SW480 (cell line): ENCODE results near the gene SLC7A6.

Source experiments
- DNase-seq: peaks from one replicate; pipeline ENCODE4 v3.0.0-alpha.2; 2016; ENCODE audit warnings: low spot score

Gene SLC7A6

DNA sequence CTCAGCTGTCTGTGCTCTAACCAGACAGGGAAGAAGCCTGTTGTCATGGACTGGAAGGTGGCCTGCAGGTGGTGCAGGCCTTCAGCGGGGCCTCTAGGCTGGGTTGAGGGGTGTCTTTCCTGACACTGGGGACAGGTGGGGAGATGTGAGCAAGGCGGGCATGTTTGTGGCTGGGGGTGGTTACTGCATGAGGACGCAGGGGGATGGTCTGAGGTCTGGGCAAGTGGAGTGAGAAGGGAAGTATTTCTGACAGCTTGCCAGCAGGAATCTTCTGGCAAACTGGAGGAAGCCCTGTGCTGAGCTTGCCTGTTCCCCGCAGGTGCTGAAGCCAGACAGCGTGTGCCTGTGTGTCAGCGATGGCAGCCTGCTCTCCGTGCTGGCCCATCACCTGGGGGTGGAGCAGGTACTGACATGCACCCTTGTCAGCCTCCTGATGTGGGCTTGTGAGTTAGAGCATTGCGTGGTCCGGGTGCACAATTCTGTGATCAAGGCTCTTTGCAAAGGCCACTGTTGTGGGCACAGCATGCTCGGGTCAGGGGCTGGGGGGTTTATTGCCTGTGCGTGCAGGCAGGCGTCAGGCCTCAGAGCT, 82.7 kb downstream of the SLC7A6 start:
- DNase-seq = no peak

DNA sequence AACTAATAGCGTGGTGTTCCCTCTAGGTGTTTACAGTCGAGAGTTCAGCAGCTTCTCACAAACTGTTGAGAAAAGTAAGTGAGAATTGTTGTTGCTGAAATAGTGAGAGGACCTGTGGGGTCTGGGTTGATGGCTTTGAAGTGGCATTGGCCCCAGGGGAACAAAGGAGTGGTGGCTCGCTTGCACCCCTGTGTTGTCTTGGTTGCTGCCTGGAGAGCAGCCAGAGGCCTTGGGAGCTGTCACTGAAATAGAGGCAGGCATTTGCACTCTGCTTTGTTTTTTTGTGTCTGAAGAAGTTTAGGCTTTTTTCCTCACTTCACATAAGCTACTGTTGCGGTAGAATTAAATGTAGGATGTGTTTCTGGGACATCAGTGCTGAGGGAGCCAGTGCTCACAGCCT, 83.3 kb downstream of the SLC7A6 start:
- DNase-seq = no peak

DNA sequence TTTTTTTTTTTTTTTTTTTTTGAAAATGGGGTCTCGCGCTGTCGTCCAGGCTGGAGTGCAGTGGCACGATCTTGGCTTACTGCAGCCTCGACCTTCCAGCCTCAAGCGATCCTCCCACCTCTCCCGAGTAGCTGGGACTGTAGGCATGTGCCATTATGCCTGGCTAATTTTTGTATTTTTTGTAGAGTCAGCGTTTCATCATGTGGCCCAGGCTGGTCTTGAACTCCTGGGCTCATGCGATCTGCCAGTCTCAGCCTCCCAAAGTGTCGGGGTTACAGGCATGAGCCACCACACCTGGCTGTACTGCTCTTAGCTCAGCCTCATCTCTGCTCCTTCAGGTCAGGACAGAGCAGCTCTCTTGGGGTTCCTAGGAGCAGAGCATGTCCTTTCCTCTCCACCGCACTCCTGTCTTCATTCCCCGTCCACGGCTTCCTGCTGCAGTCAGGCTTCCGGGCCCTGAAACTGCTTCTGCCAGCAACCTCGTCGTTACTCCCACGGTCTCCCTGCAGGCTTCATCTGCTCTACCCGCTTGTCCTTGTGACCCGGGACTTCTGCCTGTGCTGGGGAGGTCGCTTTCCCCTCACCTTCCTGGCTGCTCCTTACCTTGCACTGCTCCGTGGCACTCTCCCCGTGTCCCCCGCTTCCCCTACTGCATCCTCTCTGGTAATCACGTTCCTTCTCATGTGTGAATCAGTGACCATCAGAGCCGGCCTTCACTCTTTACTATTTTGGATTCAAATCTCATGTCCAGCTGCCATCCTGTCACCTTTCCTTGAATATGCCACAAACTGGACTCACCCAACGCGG, 84.5 kb downstream of the SLC7A6 start:
- no peak for DNase-seq

DNA sequence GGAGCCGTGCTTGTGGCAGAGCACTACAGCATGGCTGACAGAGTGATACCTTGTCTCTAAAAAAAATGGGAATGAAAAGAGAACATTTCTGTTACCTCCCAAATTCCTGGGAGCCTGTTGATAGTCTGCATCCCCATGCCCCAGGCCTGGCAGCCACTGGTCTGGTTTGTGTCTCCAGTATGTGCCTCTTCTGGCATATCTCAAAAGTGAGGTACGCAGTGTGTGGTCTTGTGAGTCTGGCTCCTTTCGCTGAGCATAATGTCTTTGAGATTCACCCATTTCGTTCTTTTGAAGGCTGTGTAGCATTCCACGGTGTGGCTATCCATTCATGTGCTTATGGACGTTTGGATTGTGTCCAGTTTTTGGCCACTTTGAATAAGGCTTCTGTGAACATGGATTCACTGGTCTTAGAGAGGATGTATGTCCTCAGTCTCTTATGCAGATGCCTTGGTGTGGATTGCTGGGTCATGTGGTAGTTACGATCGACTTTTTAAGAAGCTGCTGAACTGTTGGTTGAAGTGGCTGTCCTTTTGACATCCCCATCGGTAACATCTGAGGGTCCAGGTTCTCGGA, 85.6 kb downstream of the SLC7A6 start:
- DNase-seq = no peak

DNA sequence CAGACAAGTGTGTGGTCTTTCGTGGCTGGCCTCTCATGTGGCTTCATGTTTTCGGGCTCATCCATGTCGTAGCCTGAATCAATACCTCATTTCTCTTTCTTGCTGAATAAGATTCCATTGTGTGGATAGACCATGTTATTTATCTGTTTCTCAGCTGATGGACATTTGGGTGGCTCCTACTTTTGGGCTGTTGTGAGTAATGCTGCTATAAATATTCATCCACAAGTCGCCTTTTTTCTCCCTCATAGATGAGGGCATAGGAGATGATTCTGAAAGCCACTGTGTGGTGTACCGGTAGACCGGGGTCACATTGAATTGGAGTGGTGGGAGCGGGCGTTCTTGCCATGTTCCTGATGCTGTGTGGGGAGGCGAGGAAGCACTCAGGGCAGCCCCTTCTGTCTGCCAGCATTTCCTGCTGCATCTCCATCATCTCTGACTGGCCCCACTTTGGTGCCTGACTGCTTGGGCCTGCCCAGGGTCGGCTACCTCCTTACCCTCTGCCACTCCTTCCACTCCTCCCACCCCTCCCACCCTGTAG, 86.6 kb downstream of the SLC7A6 start:
- no peak for DNase-seq
